H1 (cell line): ENCODE measurements around the gene UBE2V1. TPM values are rescaled to one million over a fixed set of nuclear protein-coding genes. Genes with fewer than 3 reads are reported as not detected.
A peak's percentile ranks its signal among the peaks of the same experiment; 100 is the strongest.

Source experiments
- CTCF ChIA-PET: fragments of 300-600 bp; sonication (Branson Sonifier 250); formaldehyde crosslinking; loops from one replicate; lab custom pipeline; 2021; ENCODE audit not compliant: partially characterized antibody; lab: Charles Lee
- POLR2A ChIA-PET: fragments of 300-600 bp; sonication (Branson Sonifier 250); formaldehyde crosslinking; loops from one replicate; lab custom pipeline; 2021; ENCODE audit warnings: inconsistent platforms; ENCODE audit not compliant: partially characterized antibody; lab: Charles Lee
- DNase-seq, 2 experiments: peaks; one replicate each; pipeline versions ENCODE4 v3.0.0 to v3.0.0-alpha.2; 2010 to 2022; ENCODE audit warnings: low spot score in 2 of 2, low read depth in 1 of 2, mixed read lengths in 1 of 2
- FAIRE-seq: peaks from 2 replicates; lab custom pipeline; 2011; peaks lifted over from hg19 to GRCh38; lab: Jason Lieb, UNC
- H2AFZ ChIP-seq: 2 replicates; pipeline ENCODE4 v1.8.1; 2012; ENCODE audit warnings: low read length, inconsistent platforms
- H2AK5ac ChIP-seq: 2 replicates; pipeline ENCODE4 v1.6.1; 2013; ENCODE audit warnings: low read depth, low read length
- H2BK120ac ChIP-seq: replicated peaks from 2 replicates; pipeline ENCODE3; 2013; ENCODE audit warnings: low read depth, low read length, inconsistent platforms
- H2BK12ac ChIP-seq: 2 replicates; pipeline ENCODE4 v1.6.1; 2013; ENCODE audit warnings: low read depth, low read length
- H2BK15ac ChIP-seq: 2 replicates; pipeline ENCODE4 v1.6.1; 2013; ENCODE audit warnings: low read length
- H2BK20ac ChIP-seq: 2 replicates; pipeline ENCODE4 v1.6.1; 2013; ENCODE audit warnings: low read length
- H2BK5ac ChIP-seq: 2 replicates; pipeline ENCODE4 v1.6.1; 2013; ENCODE audit warnings: low read depth, low read length
- H3K14ac ChIP-seq: 2 replicates; pipeline ENCODE4 v1.6.1; 2013; ENCODE audit warnings: inconsistent platforms; ENCODE audit not compliant: insufficient read length
- H3K18ac ChIP-seq: 2 replicates; pipeline ENCODE4 v1.6.1; 2013; ENCODE audit warnings: low read length; ENCODE audit errors: extremely low read depth
- H3K23ac ChIP-seq: 2 replicates; pipeline ENCODE4 v1.6.1; 2013; ENCODE audit warnings: inconsistent platforms; ENCODE audit not compliant: insufficient read length
- H3K23me2 ChIP-seq: 2 replicates; pipeline ENCODE4 v1.6.1; 2013; ENCODE audit warnings: low read depth, low read length
- H3K27ac ChIP-seq: 2 replicates; pipeline ENCODE4 v1.6.1; 2011; ENCODE audit warnings: low read depth, low read length, inconsistent platforms
- H3K27me3 ChIP-seq, 4 experiments: replicated peaks in 1 of 4; 1 replicate in 1 of 4; 2 replicates in 3 of 4; pipeline versions ENCODE4 v1.6.1 to v1.8.1; 2011 to 2013; ENCODE audit warnings: low read length in 3 of 4, mild to moderate bottlenecking in 3 of 4, inconsistent platforms in 2 of 4, mixed read lengths in 2 of 4, moderate library complexity in 1 of 4; ENCODE audit not compliant: control insufficient read depth in 3 of 4, insufficient read depth in 3 of 4; ENCODE audit errors: extremely low read depth in 1 of 4
- H3K36me3 ChIP-seq, 4 experiments: 2 replicates each; pipeline versions ENCODE4 v1.6.1 to v1.8.1; 2011 to 2013; ENCODE audit warnings: mild to moderate bottlenecking in 4 of 4, low read length in 3 of 4, moderate library complexity in 2 of 4, control low read depth in 1 of 4, inconsistent platforms in 1 of 4; ENCODE audit not compliant: insufficient read depth in 4 of 4, control insufficient read depth in 2 of 4
- H3K4ac ChIP-seq: replicated peaks from 2 replicates; pipeline ENCODE3; 2013; ENCODE audit warnings: low read length, low read depth, mixed read lengths, inconsistent platforms; ENCODE audit not compliant: insufficient read length
- H3K4me1 ChIP-seq, 4 experiments: replicated peaks in 1 of 4; 1 replicate in 1 of 4; 2 replicates in 3 of 4; pipeline versions ENCODE4 v1.6.1 to v1.8.1; 2011 to 2013; ENCODE audit warnings: low read length in 3 of 4, inconsistent platforms in 2 of 4, mixed read lengths in 1 of 4; ENCODE audit not compliant: insufficient read depth in 4 of 4, control insufficient read depth in 3 of 4
- H3K4me2 ChIP-seq, 2 experiments: 2 replicates each; pipeline versions ENCODE4 v1.6.1 to v1.8.1; 2011 to 2013; ENCODE audit warnings: low read depth in 2 of 2, low read length in 2 of 2, control low read depth in 1 of 2, inconsistent platforms in 1 of 2, mild to moderate bottlenecking in 1 of 2; ENCODE audit not compliant: insufficient read depth in 1 of 2
- H3K4me3 ChIP-seq, 4 experiments: fragments of 200-600, 300-600 bp in 1 of 4; sonication (generic), shearing (Covaris generic), sonication (Bioruptor Twin) in 1 of 4; 2 replicates each; pipeline versions ENCODE4 v1.5.1 to v1.8.1; 2011 to 2016; ENCODE audit warnings: low read length in 4 of 4, low read depth in 3 of 4, control low read depth in 2 of 4, inconsistent platforms in 2 of 4, mild to moderate bottlenecking in 2 of 4, mixed read lengths in 1 of 4, moderate library complexity in 1 of 4; ENCODE audit not compliant: insufficient read depth in 2 of 4; ENCODE audit errors: extremely low read depth in 1 of 4
- H3K56ac ChIP-seq: replicated peaks from 2 replicates; pipeline ENCODE3; 2013; ENCODE audit warnings: low read depth, mild to moderate bottlenecking, mixed read lengths, low read length, inconsistent platforms; ENCODE audit not compliant: insufficient read length
- H3K79me1 ChIP-seq: 2 replicates; pipeline ENCODE4 v1.6.1; 2013; ENCODE audit warnings: low read depth, low read length, control low read depth
- H3K79me2 ChIP-seq, 2 experiments: 2 replicates each; pipeline versions ENCODE4 v1.6.1 to v1.8.1; 2012 to 2013; ENCODE audit warnings: low read length in 2 of 2, mild to moderate bottlenecking in 2 of 2, inconsistent platforms in 1 of 2; ENCODE audit not compliant: insufficient read depth in 2 of 2, control insufficient read depth in 1 of 2
- H3K9ac ChIP-seq, 4 experiments: replicated peaks in 1 of 4; 1 replicate in 1 of 4; 2 replicates in 3 of 4; pipeline versions ENCODE4 v1.6.1 to v1.8.1; 2011 to 2013; ENCODE audit warnings: low read depth in 3 of 4, low read length in 3 of 4, control low read depth in 2 of 4, mild to moderate bottlenecking in 2 of 4, moderate library complexity in 2 of 4, inconsistent platforms in 1 of 4; ENCODE audit errors: extremely low read depth in 1 of 4
- H3K9me3 ChIP-seq, 2 experiments: 2 replicates each; pipeline versions ENCODE4 v1.6.1 to v1.8.1; 2012 to 2013; ENCODE audit warnings: mild to moderate bottlenecking in 2 of 2, moderate library complexity in 2 of 2, control low read depth in 1 of 2, inconsistent platforms in 1 of 2, low read depth in 1 of 2, low read length in 1 of 2, mixed read lengths in 1 of 2; ENCODE audit not compliant: insufficient read depth in 2 of 2
- H4K20me1 ChIP-seq, 2 experiments: replicated peaks in 1 of 2; 2 replicates each; pipeline versions ENCODE3 to v1.8.1; 2011 to 2013; ENCODE audit warnings: inconsistent platforms in 2 of 2, low read length in 2 of 2, mild to moderate bottlenecking in 1 of 2; ENCODE audit not compliant: insufficient read depth in 2 of 2, control insufficient read depth in 1 of 2
- H4K5ac ChIP-seq: 2 replicates; pipeline ENCODE4 v1.6.1; 2013; ENCODE audit warnings: low read length, low read depth, mixed read lengths, inconsistent platforms; ENCODE audit not compliant: insufficient read length
- H4K8ac ChIP-seq: 2 replicates; pipeline ENCODE4 v1.8.0; 2013; ENCODE audit warnings: mild to moderate bottlenecking, moderate library complexity, low read length, inconsistent platforms; ENCODE audit not compliant: insufficient read depth; ENCODE audit errors: extremely low read depth
- H4K91ac ChIP-seq: replicated peaks from 2 replicates; pipeline ENCODE3; 2013; ENCODE audit warnings: low read length, mixed read lengths, inconsistent platforms; ENCODE audit not compliant: insufficient read length
- JUN ChIP-seq: IDR thresholded peaks from 2 replicates; pipeline ENCODE4 v1.6.1; 2011; ENCODE audit warnings: low read depth, mild to moderate bottlenecking, improper control_type of control experiment, low read length
- SAP30 ChIP-seq: fragments of 300-600 bp; sonication (generic); IDR thresholded peaks from 2 replicates; pipeline ENCODE4 v1.7.1; 2012; ENCODE audit warnings: low read length, moderate library complexity, mild to moderate bottlenecking, inconsistent platforms; ENCODE audit not compliant: insufficient read depth, insufficient replicate concordance
- SIN3A ChIP-seq, 2 experiments: IDR thresholded peaks in 1 of 2; conservative IDR thresholded peaks in 1 of 2; 2 replicates each; pipeline ENCODE4 v1.6.1; 2011 to 2012; ENCODE audit warnings: low read length in 2 of 2, improper control_type of control experiment in 1 of 2, low read depth in 1 of 2, mild to moderate bottlenecking in 1 of 2
- TAF7 ChIP-seq: optimal IDR thresholded peaks from 2 replicates; pipeline ENCODE3; 2011; ENCODE audit warnings: low read depth, mild to moderate bottlenecking, inconsistent platforms, low read length, moderate library complexity, borderline replicate concordance
- YY1 ChIP-seq: IDR thresholded peaks from 2 replicates; pipeline ENCODE4 v1.6.1; 2011; ENCODE audit warnings: low read depth, mild to moderate bottlenecking, low read length
- WGBS, 2 experiments: shearing (Covaris generic) in 1 of 2; methylation state at CpG; one replicate each; pipeline versions ENCODE4 v1.1.6 to v1.1.7; 2013 to 2015; ENCODE audit warnings: low lambda C conversion rate in 2 of 2, mixed read lengths in 2 of 2, inconsistent platforms in 1 of 2, low coverage in 1 of 2, missing lambda C conversion rate in 1 of 2; ENCODE audit not compliant: insufficient replicate concordance in 2 of 2, insufficient coverage in 1 of 2, insufficient read length in 1 of 2; ENCODE audit errors: extremely low coverage in 1 of 2, missing lambda C conversion rate in 1 of 2; 5-methylcytosine and 5-hydroxymethylcytosine counted together
- polyA plus RNA-seq, 7 experiments: library from polyadenylated mRNA; depleted of rRNA in 3 of 7; stranded (reverse) in 5 of 7; unstranded in 2 of 7; fragments of >200 nt in 5 of 7; fragments of 200-250 nt in 2 of 7; gene quantifications; 1 replicate in 5 of 7; 2 replicates in 1 of 7; 4 replicates in 1 of 7; pipeline versions ENCODE4 v1.2.1 to v1.2.3, GENCODE V29; 2011 to 2013; ENCODE audit warnings: missing spikeins in 2 of 7, mixed read lengths in 2 of 7
- total RNA-seq: library from RNA; stranded (reverse); fragmentation: NEBNext Ultra II Directional; extraction: Animal tissue kit (Norgen Biotek cat#: 25700); gene quantifications from 2 replicates; pipeline ENCODE4 v1.2.1, GENCODE V29; 2021
- TF ChIP-seq, protein P1 (sequence below): IDR thresholded peaks from 2 replicates; pipeline ENCODE4 v1.6.1; 2012; ENCODE audit warnings: inconsistent platforms

Gene UBE2V1
- total and polyA plus RNA-seq, 2 of the 8 experiments (the other 6 are each of a cell fraction or from before 2014, with no cell fraction given): 141 to 184 TPM

GRCh38 chr20:50146732-50147662 is 34.0 kb upstream of the UBE2V1 start:
- TF ChIP-seq JUN (no peak), SAP30 (no peak), TAF7 (no peak), SIN3A (conservative IDR thresholded peaks at IDR 0.05 in 1 of 2, IDR thresholded peaks at IDR 0.05 in 1 of 2; ENCODE audit: low read depth in 1 of 2, low read length in 2 of 2) (peak in 1 of 2 experiments; percentile 74; a peak in 2 of 4 replicates), YY1 (peak; percentile 65; the same call in 1 of the 2 replicates)
- TF ChIP-seq, protein P1, sequence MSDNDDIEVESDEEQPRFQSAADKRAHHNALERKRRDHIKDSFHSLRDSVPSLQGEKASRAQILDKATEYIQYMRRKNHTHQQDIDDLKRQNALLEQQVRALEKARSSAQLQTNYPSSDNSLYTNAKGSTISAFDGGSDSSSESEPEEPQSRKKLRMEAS: peak; percentile 45; the same call in 1 of the 2 replicates
- H2BK15ac ChIP-seq: peak overlapping the region; percentile 23; the same call in 1 of the 2 replicates
- H2BK12ac ChIP-seq: 0 out of 2 replicates have a peak overlapping the region, but pooled peaks have one; percentile 77
- peak overlapping the region; percentile 3; the same call in 1 of the 2 replicates for H3K18ac ChIP-seq
- peak overlapping the region; percentile 81; the same call in 1 of the 2 replicates for H2BK5ac ChIP-seq
- H3K56ac ChIP-seq: no peak overlapping the region
- H3K27ac ChIP-seq: peak overlapping the region; percentile 56
- H2AK5ac ChIP-seq: no peak overlapping the region
- H3K27me3 ChIP-seq: no peaks in the 10 kb centered on the region
- H3K4me3 ChIP-seq: no peak overlapping the region
- ChIA-PET CTCF (interaction anchor here (0.6 to 8.5 kb wide), 14 partner anchors 9 to 75 kb away, joined by 3 to 141 read pairs (median 4); no protein-coding TSS in a partner anchor), POLR2A (interaction anchor here (0.8 to 1.3 kb wide), 4 partner anchors 9 to 73 kb away, joined by 3 to 5 read pairs (median 4); no protein-coding TSS in a partner anchor)
- H3K9ac ChIP-seq: no peak overlapping the region; a peak in 2 of 7 replicates
- peaks cover 14 to 26% (median 19%) of the 10 kb centered on the region in 4 experiments for H3K4me1 ChIP-seq
- H4K5ac ChIP-seq: no peak overlapping the region
- no peak overlapping the region for H4K8ac ChIP-seq
- WGBS, 2 experiments: 76% methylated on average over 17 of the region's 17 CpGs; no CpG with 5 or more reads in 1 of the 2 experiments
- peaks cover 15 to 23% of the 10 kb centered on the region in 2 experiments for H4K20me1 ChIP-seq
- H3K4me2 ChIP-seq: peak overlapping the region in 1 of 2 experiments; percentile 12; a peak in 1 of 4 replicates
- H3K36me3 ChIP-seq: peaks cover 0 to 22% (median 5%) of the 10 kb centered on the region in 4 experiments; a peak in 4 of 8 replicates
- no peak overlapping the region for H2BK20ac ChIP-seq
- H2AFZ ChIP-seq: no peak overlapping the region
- H3K14ac ChIP-seq: no peak overlapping the region
- H3K9me3 ChIP-seq: no peaks in the 10 kb centered on the region
- no peak overlapping the region for H3K23ac ChIP-seq
- FAIRE-seq (no peak), DNase-seq (no peak)
- peak overlapping the region; percentile 46 for H4K91ac ChIP-seq
- H3K4ac ChIP-seq: no peak overlapping the region
- H2BK120ac ChIP-seq: no peak overlapping the region
- peaks cover 0 to 65% of the 10 kb centered on the region in 2 experiments; a peak in 2 of 4 replicates for H3K79me2 ChIP-seq
- H3K23me2 ChIP-seq: no peaks in the 10 kb centered on the region
- H3K79me1 ChIP-seq: peaks cover 24% of the 10 kb centered on the region
